Body of pancreas (tissue), 4 donors: ENCODE results near the gene GFM2.

Experiments
- POLR2A ChIP-seq, 3 donors: fragments of 450-650 bp; IDR thresholded peaks; one replicate each; pipeline ENCODE4 v1.6.1; 2016; ENCODE audit warnings: antibody characterized with exemption in 3 of 3, mild to moderate bottlenecking in 2 of 3
- TF ChIP-seq, protein P1 (sequence below), 7 experiments: fragments of 450-650 bp in 4 of 7; fragments of 200-600 bp in 3 of 7; sonication (generic) in 3 of 7; IDR thresholded peaks; one replicate each; pipeline ENCODE4 v1.5.1; 2016 to 2019; ENCODE audit warnings: antibody characterized with exemption in 7 of 7

DNA sequence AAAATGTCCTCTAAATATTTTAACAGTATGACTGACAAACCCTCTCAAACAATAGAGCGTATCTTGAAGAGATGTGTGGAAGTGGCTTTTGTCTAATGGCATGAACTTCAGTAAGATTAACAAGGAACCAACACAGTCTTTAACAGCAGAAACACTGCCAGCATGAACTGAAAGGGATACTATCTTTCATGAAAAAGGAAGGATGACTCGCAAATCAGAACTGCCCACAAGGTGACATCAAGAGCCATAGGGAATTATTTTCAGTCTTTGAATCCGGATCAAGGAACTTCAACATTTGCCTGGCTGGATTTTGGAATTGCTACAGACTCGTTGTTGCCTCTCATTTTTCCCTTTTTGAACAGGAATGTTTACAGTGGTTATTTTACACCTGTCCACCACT, 87.0 kb downstream of the GFM2 start:
- TF ChIP-seq, protein P1, sequence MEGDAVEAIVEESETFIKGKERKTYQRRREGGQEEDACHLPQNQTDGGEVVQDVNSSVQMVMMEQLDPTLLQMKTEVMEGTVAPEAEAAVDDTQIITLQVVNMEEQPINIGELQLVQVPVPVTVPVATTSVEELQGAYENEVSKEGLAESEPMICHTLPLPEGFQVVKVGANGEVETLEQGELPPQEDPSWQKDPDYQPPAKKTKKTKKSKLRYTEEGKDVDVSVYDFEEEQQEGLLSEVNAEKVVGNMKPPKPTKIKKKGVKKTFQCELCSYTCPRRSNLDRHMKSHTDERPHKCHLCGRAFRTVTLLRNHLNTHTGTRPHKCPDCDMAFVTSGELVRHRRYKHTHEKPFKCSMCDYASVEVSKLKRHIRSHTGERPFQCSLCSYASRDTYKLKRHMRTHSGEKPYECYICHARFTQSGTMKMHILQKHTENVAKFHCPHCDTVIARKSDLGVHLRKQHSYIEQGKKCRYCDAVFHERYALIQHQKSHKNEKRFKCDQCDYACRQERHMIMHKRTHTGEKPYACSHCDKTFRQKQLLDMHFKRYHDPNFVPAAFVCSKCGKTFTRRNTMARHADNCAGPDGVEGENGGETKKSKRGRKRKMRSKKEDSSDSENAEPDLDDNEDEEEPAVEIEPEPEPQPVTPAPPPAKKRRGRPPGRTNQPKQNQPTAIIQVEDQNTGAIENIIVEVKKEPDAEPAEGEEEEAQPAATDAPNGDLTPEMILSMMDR (IDR thresholded peaks at IDR 0.05), result no peak
- no peak for TF ChIP-seq POLR2A (IDR thresholded peaks at IDR 0.05)
